Bronchial epithelial cell (primary cell): ENCODE data around the gene LTO1. TPM values are rescaled to one million over a fixed set of nuclear protein-coding genes. Genes with fewer than 3 reads are reported as not detected.

ENCODE experiments used
- DNase-seq: peaks from one replicate; pipeline ENCODE4 v3.0.0-alpha.2; 2010; ENCODE audit warnings: low read depth
- FAIRE-seq: peaks from 2 replicates; lab custom pipeline; 2011; peaks lifted over from hg19 to GRCh38; lab: Jason Lieb, UNC
- H3K27me3 ChIP-seq: 2 replicates; pipeline ENCODE4 v1.5.1; 2011; ENCODE audit warnings: low read length; ENCODE audit not compliant: control insufficient read depth, insufficient read depth
- H3K36me3 ChIP-seq: 2 replicates; pipeline ENCODE4 v1.5.1; 2011; ENCODE audit warnings: low read length; ENCODE audit not compliant: control insufficient read depth, insufficient read depth
- H3K4me3 ChIP-seq: 2 replicates; pipeline ENCODE4 v1.5.1; 2011; ENCODE audit warnings: mild to moderate bottlenecking, low read depth, low read length, control low read depth
- CTCF ChIP-seq: IDR thresholded peaks from 2 replicates; pipeline ENCODE4 v1.5.1; 2011; ENCODE audit warnings: mild to moderate bottlenecking, moderate library complexity, low read length, control low read depth, inconsistent platforms; ENCODE audit not compliant: insufficient read depth, severe bottlenecking
- total RNA-seq: library from RNA; depleted of rRNA; stranded (reverse); fragments of >200 nt; gene quantifications from 2 replicates; pipeline ENCODE4 v1.2.1, GENCODE V29; 2014

LTO1 gene
- total RNA-seq, 1 donor from 2014 or later = 18.2 TPM

- no peak for FAIRE-seq
- Histone ChIP-seq H3K36me3 (peaks cover 4% of the 10 kb centered on the region), H3K27me3 (no peaks in the 10 kb centered on the region), H3K4me3 (peak overlapping the region; percentile 61)
- TF ChIP-seq CTCF = no peak
- peak; percentile 83 for DNase-seq
These were observed 36.0 kb downstream of the LTO1 start for GRCh38 chr11:69638941-69639681.

- DNase-seq (peak; percentile 33), FAIRE-seq (no peak)
- H3K36me3 ChIP-seq = no peaks in the 10 kb centered on the region
These were observed 36.9 kb downstream of the LTO1 start for GRCh38 chr11:69637941-69638871.

GRCh38 chr11:69637198-69637940 lies 37.8 kb downstream of the LTO1 start:
- Histone ChIP-seq H3K4me3 (peak overlapping the region; percentile 61), H3K36me3 (no peaks in the 10 kb centered on the region), H3K27me3 (no peaks in the 10 kb centered on the region)
- TF ChIP-seq CTCF = no peak
- no peak for FAIRE-seq
- DNase-seq = no peak

More at GRCh38 chr11:69637941-69638871, 36.9 kb downstream of the LTO1 start:
- peak overlapping the region; percentile 61 for H3K4me3 ChIP-seq
- H3K27me3 ChIP-seq = no peaks in the 10 kb centered on the region
- no peak for TF ChIP-seq CTCF

- Histone ChIP-seq H3K36me3 (no peaks in the 10 kb centered on the region), H3K4me3 (peak overlapping the region; percentile 61), H3K27me3 (no peaks in the 10 kb centered on the region)
- DNase-seq (peak; percentile 35), FAIRE-seq (peak; percentile 64)
- TF ChIP-seq CTCF = no peak
These were observed 38.5 kb downstream of the LTO1 start for GRCh38 chr11:69636512-69637197.
